Karpas-422 (cell line): ENCODE results near the gene RMRP. TPM values are rescaled to one million over a fixed set of nuclear protein-coding genes. Genes with fewer than 3 reads are reported as not detected.

Source experiments
- DNase-seq: peaks from one replicate; pipeline ENCODE4 v3.0.0-alpha.2; 2015
- H2AFZ ChIP-seq: fragments of 200-600 bp; sonication (generic); 2 replicates; pipeline ENCODE4 v1.6.1; 2014; ENCODE audit warnings: antibody characterized with exemption, low read length, mixed read lengths
- H3K27ac ChIP-seq: fragments of 200-600 bp; sonication (generic); 2 replicates; pipeline ENCODE4 v1.5.1; 2014; ENCODE audit warnings: mild to moderate bottlenecking, low read length, moderate library complexity
- H3K27me3 ChIP-seq: fragments of 200-600 bp; sonication (generic); 2 replicates; pipeline ENCODE4 v1.6.1; 2014; ENCODE audit warnings: low read length, mixed read lengths
- H3K36me3 ChIP-seq: fragments of 200-600 bp; sonication (generic); 2 replicates; pipeline ENCODE4 v1.6.1; 2014; ENCODE audit warnings: low read length, mixed read lengths; ENCODE audit not compliant: insufficient read depth
- H3K4me1 ChIP-seq: fragments of 200-600 bp; sonication (generic); 2 replicates; pipeline ENCODE4 v1.6.1; 2014; ENCODE audit warnings: mild to moderate bottlenecking, low read length, mixed read lengths
- H3K4me2 ChIP-seq: fragments of 200-600 bp; sonication (generic); 2 replicates; pipeline ENCODE4 v1.6.1; 2014; ENCODE audit warnings: low read length, low read depth, mild to moderate bottlenecking; ENCODE audit not compliant: poor library complexity, severe bottlenecking
- H3K4me3 ChIP-seq: fragments of 200-600 bp; sonication (generic); 2 replicates; pipeline ENCODE4 v1.5.1; 2014; ENCODE audit warnings: mild to moderate bottlenecking, antibody characterized with exemption, low read length, mixed read lengths
- H3K79me2 ChIP-seq: fragments of 200-600 bp; sonication (generic); 2 replicates; pipeline ENCODE4 v1.6.1; 2014; ENCODE audit warnings: mild to moderate bottlenecking, low read length, mixed read lengths
- H3K9ac ChIP-seq: fragments of 200-600 bp; sonication (generic); 2 replicates; pipeline ENCODE4 v1.6.0; 2014; ENCODE audit warnings: low read length
- H3K9me2 ChIP-seq: fragments of 200-600 bp; sonication (generic), shearing (Covaris generic); replicated peaks from 2 replicates; pipeline ENCODE4 v1.6.0; 2014; ENCODE audit warnings: mild to moderate bottlenecking, low read length, moderate library complexity; ENCODE audit not compliant: insufficient read depth
- H3K9me3 ChIP-seq: fragments of 300-700, 200-600 bp; sonication (generic); 2 replicates; pipeline ENCODE4 v1.6.1; 2014; ENCODE audit warnings: low read length, mixed read lengths
- H4K20me1 ChIP-seq: fragments of 200-600 bp; sonication (generic); 2 replicates; pipeline ENCODE4 v1.6.1; 2014; ENCODE audit warnings: mild to moderate bottlenecking, antibody characterized with exemption, low read length, low read depth; ENCODE audit not compliant: insufficient read depth
- total RNA-seq: library from RNA; depleted of rRNA; stranded (reverse); fragments of >200 nt; shearing (Covaris generic); gene quantifications from 2 replicates; pipeline ENCODE4 v1.2.3, GENCODE V29; 2014; ENCODE audit warnings: low replicate concordance

The RMRP gene
- total RNA-seq, 1 experiment from 2014 or later, result 56,129 TPM

DNA sequence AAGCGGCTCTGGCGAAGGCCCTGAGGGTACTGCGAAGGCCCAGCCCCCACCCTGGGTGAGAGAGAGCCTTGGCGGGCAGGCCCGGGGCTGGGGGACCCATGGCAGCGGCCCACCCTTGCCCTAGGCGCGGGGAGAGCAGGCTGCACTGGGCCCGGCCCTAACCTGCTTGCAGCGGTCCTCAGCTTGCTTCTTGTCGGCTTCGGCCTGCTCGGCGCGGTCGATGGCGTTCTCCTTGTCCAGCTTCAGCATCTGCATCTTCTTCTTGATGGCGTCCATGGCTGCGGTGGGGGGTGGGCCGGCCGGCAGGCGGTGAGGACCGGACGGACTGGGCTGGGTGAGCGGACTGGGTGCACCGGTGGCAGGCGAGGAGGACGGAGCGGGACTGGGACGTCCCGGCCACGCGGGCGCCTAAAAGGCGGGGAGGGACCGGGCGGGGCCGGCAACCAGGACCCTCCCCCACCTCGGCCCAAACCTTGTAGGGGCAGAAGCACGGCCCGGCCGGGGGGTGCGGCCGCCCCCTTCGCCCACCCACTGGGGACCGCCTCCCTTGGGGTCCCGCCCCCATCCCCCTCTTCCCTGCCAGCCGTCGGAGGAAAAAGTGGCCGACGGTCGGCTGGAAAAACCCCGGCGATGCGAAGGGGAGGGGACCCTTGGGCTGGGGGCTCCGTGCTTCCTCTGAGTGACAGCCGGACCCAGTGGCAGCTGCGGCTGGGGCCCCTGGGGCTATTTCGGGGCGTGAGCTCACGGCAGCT, 31.9 kb upstream of the RMRP start, which contains the start of gene TPM2:
Gene TPM2 (minus strand): TSS at position 384 of the 752 bp plus-strand sequence. CDS start 108 bp downstream, at position 276.
- Histone ChIP-seq H3K9me3 (no peaks in the 10 kb centered on the region), H3K9ac (no peak within 1 kb of the TSS), H3K4me1 (peaks cover 5% of the 10 kb centered on the region; the same call in 1 of the 2 replicates), H2AFZ (no peak within 1 kb of the TSS), H3K9me2 (no peaks in the 10 kb centered on the region), H3K27ac (no peak within 1 kb of the TSS), H4K20me1 (no peaks in the 10 kb centered on the region), H3K4me3 (no peak within 1 kb of the TSS), H3K27me3 (no peaks in the 10 kb centered on the region), H3K36me3 (no peaks in the 10 kb centered on the region), H3K4me2 (no peak within 1 kb of the TSS), H3K79me2 (no peaks in the 10 kb centered on the region)
- DNase-seq, result no peak

DNA sequence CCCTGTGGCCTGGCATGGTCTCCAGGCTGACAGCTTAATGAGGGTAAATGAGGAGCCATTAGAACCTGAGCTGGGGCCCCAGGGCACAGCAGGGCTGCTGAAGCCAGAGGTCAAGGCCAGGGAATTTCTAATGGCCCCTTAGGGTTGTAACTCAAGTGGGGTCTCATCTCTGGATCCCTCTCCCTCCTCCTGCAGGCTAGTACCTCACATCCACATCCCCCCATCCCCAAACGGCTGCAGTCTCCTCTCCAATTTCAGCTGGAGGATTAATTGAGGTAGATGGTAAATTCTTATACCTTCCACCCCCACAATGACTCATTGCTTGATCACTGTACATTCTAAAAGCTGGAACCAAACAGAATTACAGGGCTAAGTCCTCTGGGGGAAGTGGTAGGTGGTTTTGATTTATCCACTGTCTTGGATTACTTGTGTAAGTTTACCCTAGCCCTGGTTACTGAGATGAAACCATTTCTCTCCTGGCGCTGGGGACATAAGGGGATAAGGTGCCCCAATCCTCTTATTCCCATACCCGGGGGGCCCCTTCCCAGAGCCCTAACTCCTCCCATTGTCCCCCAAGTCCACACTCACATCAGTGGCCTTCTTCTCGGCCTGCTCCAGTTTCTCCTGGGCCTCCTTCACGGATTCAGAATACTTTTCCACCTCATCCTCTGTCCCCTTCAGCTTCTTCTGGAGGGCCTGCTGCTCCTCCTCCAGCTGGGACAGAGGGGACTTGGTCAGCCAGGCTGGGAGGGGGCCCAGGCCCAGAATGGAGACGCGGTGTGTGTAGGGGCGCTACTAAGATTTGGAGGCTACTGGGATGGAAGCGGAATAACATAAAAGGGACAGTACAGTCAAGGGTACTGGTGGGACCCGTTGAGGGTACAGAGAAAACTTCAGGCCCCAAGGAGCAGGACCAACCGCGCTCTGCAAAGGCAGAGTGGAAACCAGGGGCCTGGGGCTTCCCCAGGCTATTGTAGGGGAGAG, 31.0 kb upstream of the RMRP start:
- Histone ChIP-seq H3K9me2 (no peaks in the 10 kb centered on the region), H3K4me2 (no peak overlapping the region)

DNA sequence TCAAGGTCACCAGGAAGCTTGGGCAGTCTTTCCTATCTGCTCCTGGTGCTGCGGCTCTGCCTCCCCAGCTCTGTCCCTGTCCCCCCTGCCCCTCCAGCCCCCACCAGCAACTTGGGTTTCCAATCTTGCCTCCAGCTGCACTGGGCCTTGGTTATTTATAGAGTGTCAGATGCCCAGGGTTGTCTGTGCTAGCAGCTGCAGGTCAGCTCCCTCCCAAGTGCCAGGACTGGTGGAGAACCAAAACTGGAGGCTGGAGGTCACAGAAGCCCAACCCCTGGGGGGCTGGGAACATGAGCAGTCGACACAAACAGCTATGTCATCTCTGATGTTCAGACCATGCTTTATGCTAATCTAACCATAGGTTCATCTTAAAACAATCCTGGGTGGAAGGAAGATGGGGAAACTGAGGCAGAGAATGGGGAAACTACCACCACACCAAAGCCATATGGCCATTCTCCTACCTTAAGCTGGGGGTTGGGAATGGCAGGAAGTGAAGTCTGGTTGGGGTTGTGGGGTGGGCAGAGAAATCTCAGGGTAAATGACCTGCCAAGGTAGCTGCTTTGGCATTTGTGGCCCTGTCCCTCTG, 30.2 kb upstream of the RMRP start:
- H3K9ac ChIP-seq, result no peak overlapping the region
- H4K20me1 ChIP-seq, result no peaks in the 10 kb centered on the region
- DNase-seq, result no peak

More for the DNA sequence above, 31.0 kb upstream of the RMRP start:
- Histone ChIP-seq H3K27ac (no peak overlapping the region), H3K9me3 (no peaks in the 10 kb centered on the region), H3K9ac (no peak overlapping the region), H3K4me1 (peaks cover 5% of the 10 kb centered on the region; the same call in 1 of the 2 replicates), H3K36me3 (no peaks in the 10 kb centered on the region), H2AFZ (no peak overlapping the region), H4K20me1 (no peaks in the 10 kb centered on the region), H3K79me2 (no peaks in the 10 kb centered on the region), H3K4me3 (no peak overlapping the region), H3K27me3 (no peaks in the 10 kb centered on the region)
- no peak for DNase-seq

DNA sequence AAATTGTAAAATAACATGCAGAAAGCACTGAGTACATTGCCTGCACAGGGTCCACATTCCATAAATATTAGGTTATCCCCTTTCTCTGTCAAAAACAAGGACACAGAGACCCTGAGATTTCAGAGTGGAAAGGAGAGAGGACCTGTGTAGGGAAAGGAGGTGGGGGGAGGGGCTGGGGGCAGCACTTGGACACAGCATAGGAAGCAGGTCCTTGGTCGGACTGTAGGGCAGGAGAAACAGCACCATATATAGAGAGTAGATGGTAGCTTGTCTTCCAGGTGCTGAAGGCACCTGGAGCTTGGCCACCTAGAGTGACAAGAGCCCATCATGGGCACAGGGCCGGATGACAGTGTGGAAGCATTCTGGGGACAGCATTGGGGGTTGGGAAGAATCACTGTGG, 29.5 kb upstream of the RMRP start:
- H3K36me3 ChIP-seq, result no peaks in the 10 kb centered on the region
- peaks cover 5% of the 10 kb centered on the region; the same call in 1 of the 2 replicates for H3K4me1 ChIP-seq
- H3K27me3 ChIP-seq, result no peaks in the 10 kb centered on the region
- no peak overlapping the region for H3K27ac ChIP-seq
- no peaks in the 10 kb centered on the region for H3K9me3 ChIP-seq
- H3K4me3 ChIP-seq, result no peak overlapping the region
- H3K9me2 ChIP-seq, result no peaks in the 10 kb centered on the region
- H3K4me2 ChIP-seq, result no peak overlapping the region
- no peak for DNase-seq
- no peaks in the 10 kb centered on the region for H3K79me2 ChIP-seq
- H4K20me1 ChIP-seq, result no peaks in the 10 kb centered on the region
- no peak overlapping the region for H2AFZ ChIP-seq
- H3K9ac ChIP-seq, result no peak overlapping the region

More for the DNA sequence above, 30.2 kb upstream of the RMRP start:
- no peaks in the 10 kb centered on the region for H3K36me3 ChIP-seq
- H3K9me2 ChIP-seq, result no peaks in the 10 kb centered on the region
- H3K4me3 ChIP-seq, result no peak overlapping the region
- H2AFZ ChIP-seq, result no peak overlapping the region
- H3K9me3 ChIP-seq, result no peaks in the 10 kb centered on the region
- H3K4me2 ChIP-seq, result no peak overlapping the region
- no peaks in the 10 kb centered on the region for H3K79me2 ChIP-seq
- H3K27ac ChIP-seq, result no peak overlapping the region
- H3K27me3 ChIP-seq, result no peaks in the 10 kb centered on the region
- H3K4me1 ChIP-seq, result peaks cover 5% of the 10 kb centered on the region; the same call in 1 of the 2 replicates

DNA sequence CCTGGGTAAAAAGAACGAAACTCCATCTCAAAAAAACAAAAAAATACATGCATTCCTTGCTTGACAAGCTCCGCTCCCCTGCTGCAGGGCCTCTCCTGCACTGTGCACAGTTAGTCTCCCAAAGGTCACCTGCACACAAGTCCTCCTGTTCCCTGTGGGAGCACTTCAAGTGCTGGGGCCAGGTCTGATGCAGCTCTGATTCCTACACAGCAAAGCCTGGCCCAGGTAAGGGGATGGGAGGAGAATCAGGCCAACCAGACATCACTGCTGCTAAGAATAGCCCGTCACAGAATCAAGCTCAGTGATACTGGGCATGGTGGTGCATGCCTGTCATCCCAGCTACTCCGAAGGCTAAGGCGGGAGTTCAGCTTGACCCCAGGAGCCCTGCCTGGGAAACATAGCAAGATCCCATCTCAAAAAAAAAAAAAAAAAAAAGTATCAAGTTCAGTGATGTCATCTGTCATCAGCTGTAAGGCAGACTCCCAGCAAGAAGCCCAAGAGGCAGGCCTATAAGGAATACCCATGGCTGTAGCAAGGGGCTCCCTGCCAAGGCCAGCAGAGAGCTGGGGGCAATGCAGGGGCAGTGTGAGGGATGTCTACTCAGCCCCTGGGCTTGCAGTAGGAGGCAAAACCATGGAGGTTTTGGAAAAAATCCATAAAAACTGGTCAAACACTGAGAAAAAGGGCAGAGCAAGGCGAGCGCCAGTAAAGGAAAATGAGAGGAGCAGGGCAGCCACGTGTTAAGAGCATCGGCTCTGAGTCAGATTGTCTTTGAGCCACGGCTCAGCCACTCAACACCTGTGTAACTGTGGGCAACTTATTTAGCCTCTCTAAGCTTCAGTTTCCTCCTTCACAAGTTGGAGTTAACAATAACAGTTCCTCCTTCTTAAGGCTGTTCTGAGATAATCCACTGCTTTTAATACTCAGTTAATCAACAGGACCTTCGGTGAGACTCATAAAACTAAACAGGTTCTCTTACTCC, 28.7 kb upstream of the RMRP start:
- H4K20me1 ChIP-seq, result no peaks in the 10 kb centered on the region
- no peak overlapping the region for H3K9ac ChIP-seq
- no peaks in the 10 kb centered on the region for H3K27me3 ChIP-seq
- H2AFZ ChIP-seq, result no peak overlapping the region
- H3K9me2 ChIP-seq, result no peaks in the 10 kb centered on the region
- no peaks in the 10 kb centered on the region for H3K36me3 ChIP-seq
- no peak for DNase-seq
- no peak overlapping the region for H3K27ac ChIP-seq
- H3K4me1 ChIP-seq, result peaks cover 5% of the 10 kb centered on the region; the same call in 1 of the 2 replicates
- H3K9me3 ChIP-seq, result no peaks in the 10 kb centered on the region
- no peak overlapping the region for H3K4me3 ChIP-seq
- no peaks in the 10 kb centered on the region for H3K79me2 ChIP-seq
- no peak overlapping the region for H3K4me2 ChIP-seq

DNA sequence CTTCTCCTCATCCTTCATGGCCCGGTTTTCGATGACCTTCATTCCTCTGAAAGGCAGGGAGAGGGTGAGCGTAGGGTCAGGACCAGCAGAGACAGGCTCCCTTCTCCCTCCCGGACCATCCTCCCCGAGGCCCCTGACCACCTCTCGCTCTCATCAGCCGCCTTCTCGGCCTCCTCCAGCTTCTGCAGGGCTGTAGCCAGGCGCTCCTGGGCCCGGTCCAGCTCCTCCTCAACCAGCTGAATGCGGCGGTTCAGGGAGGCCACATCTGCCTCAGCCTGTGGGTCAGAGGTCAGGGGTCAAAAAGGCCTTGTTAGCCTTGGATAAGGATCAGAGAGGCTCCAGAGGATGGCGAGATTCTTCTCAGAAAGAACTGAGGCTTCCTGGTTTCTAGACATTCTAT, 27.7 kb upstream of the RMRP start:
- no peaks in the 10 kb centered on the region for H3K27me3 ChIP-seq
- no peaks in the 10 kb centered on the region for H4K20me1 ChIP-seq
- H3K27ac ChIP-seq, result no peak overlapping the region
- H3K4me1 ChIP-seq, result peaks cover 9% of the 10 kb centered on the region
- no peak overlapping the region for H3K4me3 ChIP-seq
- DNase-seq, result no peak
- H3K9ac ChIP-seq, result no peak overlapping the region
- no peaks in the 10 kb centered on the region for H3K79me2 ChIP-seq
- H3K9me2 ChIP-seq, result no peaks in the 10 kb centered on the region
- H3K9me3 ChIP-seq, result no peaks in the 10 kb centered on the region
- no peak overlapping the region for H2AFZ ChIP-seq
- H3K4me2 ChIP-seq, result no peak overlapping the region
- no peaks in the 10 kb centered on the region for H3K36me3 ChIP-seq

DNA sequence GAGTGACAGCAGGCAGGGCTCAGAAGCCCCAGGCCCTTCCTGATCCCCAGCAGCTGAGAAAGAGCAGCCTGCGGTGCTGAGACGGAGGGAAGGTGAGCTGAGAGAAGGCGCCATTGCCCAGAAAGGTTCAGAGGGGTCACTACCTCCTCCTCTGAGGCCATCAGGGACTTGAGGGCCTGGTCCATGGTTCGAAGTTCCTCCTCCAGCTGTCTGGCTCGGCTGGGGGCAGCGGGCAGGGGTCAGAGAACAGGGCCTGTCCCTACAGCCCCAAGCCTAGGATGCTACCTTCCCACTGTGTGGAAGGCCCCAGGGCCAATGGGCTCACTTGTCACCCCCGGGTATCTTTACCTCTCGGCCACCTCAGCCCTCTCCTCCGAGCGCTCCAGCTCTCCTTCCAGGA, 27.1 kb upstream of the RMRP start:
- Histone ChIP-seq H3K9ac (no peak overlapping the region), H3K4me1 (peaks cover 15% of the 10 kb centered on the region), H3K4me2 (no peak overlapping the region), H3K79me2 (no peaks in the 10 kb centered on the region), H3K27me3 (no peaks in the 10 kb centered on the region), H3K27ac (no peak overlapping the region), H2AFZ (no peak overlapping the region), H3K36me3 (no peaks in the 10 kb centered on the region), H3K9me3 (no peaks in the 10 kb centered on the region), H3K4me3 (no peak overlapping the region), H4K20me1 (no peaks in the 10 kb centered on the region), H3K9me2 (no peaks in the 10 kb centered on the region)
- DNase-seq, result no peak
